IMR-90 (cell line): ENCODE measurements around the gene ASB13. TPM values are rescaled to one million over a fixed set of nuclear protein-coding genes. Genes with fewer than 3 reads are reported as not detected.
A peak's percentile ranks its signal among the peaks of the same experiment; 100 is the strongest.

Source experiments
- ATAC-seq: fragments of 200-7000 bp; cut with Tn5 transposase; 2 replicates; pipeline ENCODE4 v1.9.1; 2020; ENCODE audit warnings: low read depth, mild to moderate bottlenecking, moderate library complexity
- BruUV-seq: library from RNA; stranded (reverse); fragments of 400-500 nt; replicated peaks from 2 replicates; lab custom pipeline; 2021; lab: Mats Ljungman, UMichigan
- CTCF ChIA-PET: fragments of 300-600 bp; formaldehyde crosslinking; extraction: SDS; loops from one replicate; lab custom pipeline; 2021; ENCODE audit warnings: antibody characterized with exemption; lab: Yijun Ruan, JAX
- POLR2A ChIA-PET: fragments of 300-600 bp; sonication (Branson Sonifier 250); formaldehyde crosslinking; loops from one replicate; lab custom pipeline; 2022; ENCODE audit warnings: antibody characterized with exemption; ENCODE audit not compliant: unreplicated experiment; lab: Charles Lee
- DNase-seq: peaks from one replicate; pipeline ENCODE4 v3.0.0; 2013
- H2AFZ ChIP-seq: replicated peaks from 2 replicates; pipeline ENCODE3; 2013; ENCODE audit warnings: low read length, mild to moderate bottlenecking; ENCODE audit not compliant: poor library complexity
- H2AK5ac ChIP-seq: 2 replicates; pipeline ENCODE4 v1.6.1; 2013; ENCODE audit warnings: low read depth, low read length, inconsistent platforms
- H2AK9ac ChIP-seq: replicated peaks from 2 replicates; pipeline ENCODE3; 2013; ENCODE audit warnings: mild to moderate bottlenecking, low read depth, low read length, moderate library complexity; ENCODE audit not compliant: poor library complexity
- H2BK120ac ChIP-seq: 2 replicates; pipeline ENCODE4 v1.6.1; 2013; ENCODE audit warnings: low read depth, low read length, inconsistent platforms
- H2BK15ac ChIP-seq: 3 replicates; pipeline ENCODE4 v1.6.1; 2013; ENCODE audit warnings: low read depth, low read length, inconsistent platforms
- H2BK20ac ChIP-seq: 2 replicates; pipeline ENCODE4 v1.6.1; 2013; ENCODE audit warnings: low read depth, mild to moderate bottlenecking, inconsistent platforms, low read length, moderate library complexity
- H2BK5ac ChIP-seq: 2 replicates; pipeline ENCODE4 v1.6.1; 2013; ENCODE audit warnings: mild to moderate bottlenecking, low read depth, low read length, inconsistent platforms; ENCODE audit not compliant: poor library complexity, severe bottlenecking
- H3K14ac ChIP-seq: replicated peaks from 2 replicates; pipeline ENCODE4 v1.6.1; 2013; ENCODE audit warnings: low read depth, low read length, inconsistent platforms
- H3K18ac ChIP-seq: 2 replicates; pipeline ENCODE4 v1.6.1; 2013; ENCODE audit warnings: low read depth, low read length, control low read depth
- H3K23ac ChIP-seq: 2 replicates; pipeline ENCODE4 v1.6.1; 2013; ENCODE audit warnings: low read depth, low read length, inconsistent platforms
- H3K27ac ChIP-seq: 2 replicates; pipeline ENCODE4 v1.5.1; 2013; ENCODE audit warnings: mild to moderate bottlenecking, control low read depth, low read length; ENCODE audit not compliant: insufficient read depth
- H3K27me3 ChIP-seq: 2 replicates; pipeline ENCODE4 v1.6.1; 2013; ENCODE audit warnings: low read length; ENCODE audit not compliant: control insufficient read depth, insufficient read depth
- H3K36me3 ChIP-seq: 2 replicates; pipeline ENCODE4 v1.6.1; 2013; ENCODE audit warnings: low read length, mixed read lengths; ENCODE audit not compliant: control insufficient read depth, insufficient read depth
- H3K4ac ChIP-seq: 2 replicates; pipeline ENCODE4 v1.6.1; 2013; ENCODE audit warnings: low read depth, low read length, inconsistent platforms
- H3K4me1 ChIP-seq: 2 replicates; pipeline ENCODE4 v1.6.1; 2013; ENCODE audit warnings: low read length, mixed read lengths; ENCODE audit not compliant: control insufficient read depth, insufficient read depth
- H3K4me2 ChIP-seq: 2 replicates; pipeline ENCODE4 v1.6.1; 2013; ENCODE audit warnings: low read depth, mild to moderate bottlenecking, control low read depth, low read length, moderate library complexity
- H3K4me3 ChIP-seq: 2 replicates; pipeline ENCODE4 v1.5.1; 2013; ENCODE audit warnings: low read depth, mild to moderate bottlenecking, control low read depth, low read length, moderate library complexity; ENCODE audit not compliant: insufficient read depth
- H3K56ac ChIP-seq: 2 replicates; pipeline ENCODE4 v1.6.1; 2013; ENCODE audit warnings: low read length, inconsistent platforms; ENCODE audit not compliant: insufficient read depth; ENCODE audit errors: extremely low read depth
- H3K79me1 ChIP-seq, 2 experiments: 2 replicates each; pipeline ENCODE4 v1.6.1; 2013; ENCODE audit warnings: low read length in 2 of 2, inconsistent platforms in 1 of 2, low read depth in 1 of 2
- H3K9ac ChIP-seq: 2 replicates; pipeline ENCODE4 v1.6.1; 2013; ENCODE audit warnings: low read depth, low read length, control low read depth
- H3K9me1 ChIP-seq: 2 replicates; pipeline ENCODE4 v1.6.1; 2013; ENCODE audit warnings: low read length, inconsistent platforms; ENCODE audit not compliant: insufficient read depth
- H3K9me3 ChIP-seq: 2 replicates; pipeline ENCODE4 v1.6.1; 2013; ENCODE audit warnings: low read length; ENCODE audit not compliant: control insufficient read depth, insufficient read depth
- H4K20me1 ChIP-seq: 2 replicates; pipeline ENCODE4 v1.6.1; 2013; ENCODE audit warnings: low read length, inconsistent platforms; ENCODE audit not compliant: insufficient read depth
- H4K5ac ChIP-seq: 2 replicates; pipeline ENCODE4 v1.6.1; 2013; ENCODE audit warnings: mild to moderate bottlenecking, low read depth, low read length, control low read depth
- H4K8ac ChIP-seq, 2 experiments: 2 replicates each; pipeline ENCODE4 v1.6.1; 2013; ENCODE audit warnings: low read depth in 2 of 2, low read length in 2 of 2, control low read depth in 1 of 2, inconsistent platforms in 1 of 2
- H4K91ac ChIP-seq: 2 replicates; pipeline ENCODE4 v1.6.1; 2013; ENCODE audit warnings: low read depth, low read length, inconsistent platforms; ENCODE audit not compliant: insufficient read depth
- BHLHE40 ChIP-seq: fragments of 150-350 bp; IDR thresholded peaks from 2 replicates; pipeline ENCODE4 v1.6.1; 2016; ENCODE audit warnings: mild to moderate bottlenecking, low read depth, low read length
- CEBPB ChIP-seq: IDR thresholded peaks from 2 replicates; pipeline ENCODE4 v1.6.1; 2012; ENCODE audit warnings: low read depth, low read length, improper control_type of control experiment
- CHD1 ChIP-seq: IDR thresholded peaks from 2 replicates; pipeline ENCODE4 v1.6.1; 2012; ENCODE audit warnings: low read depth, low read length, improper control_type of control experiment
- CTCF ChIP-seq: conservative IDR thresholded peaks from 2 replicates; pipeline ENCODE4 v1.5.1; 2012; ENCODE audit warnings: mild to moderate bottlenecking, low read depth, low read length, improper control_type of control experiment
- FOS ChIP-seq: fragments of 150-350 bp; IDR thresholded peaks from 2 replicates; pipeline ENCODE4 v1.6.1; 2016; ENCODE audit warnings: low read depth, low read length
- MAFK ChIP-seq: IDR thresholded peaks from 2 replicates; pipeline ENCODE4 v1.6.1; 2012; ENCODE audit warnings: low read depth, low read length, improper control_type of control experiment
- MAZ ChIP-seq: IDR thresholded peaks from 2 replicates; pipeline ENCODE4 v1.6.1; 2012; ENCODE audit warnings: low read depth, mild to moderate bottlenecking, low read length, improper control_type of control experiment, moderate library complexity, borderline replicate concordance
- MXI1 ChIP-seq: IDR thresholded peaks from 2 replicates; pipeline ENCODE4 v1.6.1; 2012; ENCODE audit warnings: low read depth, mild to moderate bottlenecking, low read length, moderate library complexity, borderline replicate concordance
- NFE2L2 ChIP-seq: fragments of 150-350 bp; IDR thresholded peaks from 2 replicates; pipeline ENCODE4 v1.6.1; 2016; ENCODE audit warnings: low read depth, mild to moderate bottlenecking, low read length
- POLR2A ChIP-seq: IDR thresholded peaks from 2 replicates; pipeline ENCODE4 v1.6.1; 2012; ENCODE audit warnings: mild to moderate bottlenecking, low read depth, low read length
- RAD21 ChIP-seq: IDR thresholded peaks from 2 replicates; pipeline ENCODE4 v1.6.1; 2012; ENCODE audit warnings: low read length, improper control_type of control experiment
- RCOR1 ChIP-seq: IDR thresholded peaks from 2 replicates; pipeline ENCODE4 v1.6.1; 2012; ENCODE audit warnings: mild to moderate bottlenecking, low read length, improper control_type of control experiment; ENCODE audit not compliant: insufficient replicate concordance
- RFX5 ChIP-seq: IDR thresholded peaks from 2 replicates; pipeline ENCODE4 v1.8.0; 2012; ENCODE audit warnings: low read depth, mild to moderate bottlenecking, low read length, moderate library complexity
- SMC3 ChIP-seq: fragments of 150-350 bp; IDR thresholded peaks from 2 replicates; pipeline ENCODE4 v1.6.1; 2016; ENCODE audit warnings: low read depth, mild to moderate bottlenecking, antibody characterized with exemption, low read length, moderate library complexity
- USF2 ChIP-seq: fragments of 150-350 bp; IDR thresholded peaks from 2 replicates; pipeline ENCODE4 v1.6.1; 2017; ENCODE audit warnings: mild to moderate bottlenecking, antibody characterized with exemption, low read length, low read depth
- WGBS, 2 experiments: methylation state at CpG; one replicate each; pipeline versions ENCODE4 v1.1.5 to v1.1.7; 2013; ENCODE audit warnings: missing lambda C conversion rate in 2 of 2; ENCODE audit not compliant: insufficient read length in 1 of 2; ENCODE audit errors: extremely low coverage in 2 of 2; 5-methylcytosine and 5-hydroxymethylcytosine counted together
- dilution Hi-C: fragments of 300-500 bp; cut with HindIII; formaldehyde crosslinking; loops from one replicate; pipeline ENCODE4 v1.14.3; 2018; ENCODE audit warnings: low sequenced_read_pairs; ENCODE audit not compliant: unreplicated experiment
- in situ Hi-C: fragments of 300-500 bp; cut with MboI; formaldehyde crosslinking; loops from 3 replicates; pipeline ENCODE4 v1.14.3; 2019; ENCODE audit warnings: low sequenced_read_pairs, inconsistent platforms, mixed read lengths
- intact Hi-C: fragments of 100-400 bp; cut with micrococcal nuclease; formaldehyde crosslinking; loops from 2 replicates; pipeline ENCODE4 v1.10.0; 2022
- polyA plus RNA-seq, 3 experiments: library from polyadenylated mRNA; depleted of rRNA; stranded (reverse); fragments of >200 nt; gene quantifications; 2 replicates each; pipeline ENCODE4 v1.2.3, GENCODE V29; 2012; ENCODE audit warnings: low replicate concordance in 1 of 3
- total RNA-seq: library from RNA; depleted of rRNA; stranded (reverse); fragments of >200 nt; gene quantifications from 2 replicates; pipeline ENCODE4 v1.2.3, GENCODE V29; 2012
- TF ChIP-seq, protein P1 (sequence below): fragments of 150-350 bp; IDR thresholded peaks from 2 replicates; pipeline ENCODE4 v1.6.1; 2016; ENCODE audit warnings: low read depth, mild to moderate bottlenecking, low read length, moderate library complexity, borderline replicate concordance

The ASB13 gene
- total and polyA plus RNA-seq, 2 of the 4 experiments (the other 2 are of a cell fraction): 4.6 to 6.3 TPM

DNA sequence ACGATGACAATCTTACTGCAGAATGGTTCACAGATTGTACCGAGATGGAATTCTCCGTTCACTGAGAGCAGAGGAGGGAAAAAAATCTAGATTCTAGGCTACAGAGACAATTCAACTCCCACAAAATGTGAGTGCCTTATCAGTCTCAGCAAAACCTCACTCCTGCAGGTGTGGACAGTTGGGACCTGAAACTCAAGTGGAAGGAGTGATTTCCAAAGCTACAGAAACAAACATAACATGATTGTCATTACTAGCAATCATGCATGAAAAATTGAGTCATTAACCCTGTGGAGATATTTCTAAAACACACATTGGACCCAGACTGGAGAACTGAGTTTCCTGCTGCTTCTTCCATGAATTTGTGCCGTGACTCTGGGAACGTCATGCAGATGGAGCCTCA is 71.3 kb downstream of the ASB13 start:
- Histone ChIP-seq H3K56ac (0 out of 2 replicates have a peak overlapping the region, but pooled peaks have one; percentile 41), H3K27ac (no peak overlapping the region), H3K18ac (no peak overlapping the region), H2BK120ac (peak overlapping the region; percentile 91), H3K79me1 (peaks cover 0 to 12% of the 10 kb centered on the region in 2 experiments; a peak in 1 of 4 replicates), H3K4me1 (peaks cover 18% of the 10 kb centered on the region), H4K5ac (peak overlapping the region; percentile 56; the same call in 1 of the 2 replicates), H2AK5ac (peak overlapping the region; percentile 81), H4K20me1 (no peaks in the 10 kb centered on the region), H3K23ac (peak overlapping the region; percentile 62), H3K36me3 (no peaks in the 10 kb centered on the region), H3K4me3 (no peak overlapping the region), H4K91ac (peak overlapping the region; percentile 86), H3K27me3 (no peaks in the 10 kb centered on the region), H2AFZ (no peak overlapping the region), H2BK15ac (peak overlapping the region; percentile 68; the same call in 2 of the 3 replicates), H2BK5ac (peak overlapping the region; percentile 66), H4K8ac (peak overlapping the region; percentile 24 to 80), H3K4me2 (no peak overlapping the region), H2BK20ac (peak overlapping the region; percentile 83), H3K9ac (no peak overlapping the region), H3K9me1 (peaks cover 24% of the 10 kb centered on the region), H3K4ac (peak overlapping the region; percentile 90), H3K9me3 (no peaks in the 10 kb centered on the region), H3K14ac (peak overlapping the region; percentile 77), H2AK9ac (no peak overlapping the region)
- POLR2A ChIA-PET: no interaction called here
- intact Hi-C loops: no loop called here
- in situ Hi-C loops: no loop called here
- ATAC-seq: no peak
- no CpG with 5 or more reads among the region's 5 CpGs for WGBS, 2 experiments
- BruUV-seq: no TSS peak
- CTCF ChIA-PET: interaction anchor here (1.6 kb wide), 1 partner anchor 27 kb away, joined by 4 read pairs; no protein-coding TSS in a partner anchor
- dilution Hi-C loops: no loop called here
- TF ChIP-seq CEBPB (no peak), POLR2A (no peak), BHLHE40 (no peak), MAZ (no peak), FOS (no peak), SMC3 (no peak), RFX5 (no peak), RAD21 (no peak), MXI1 (no peak), CHD1 (no peak), MAFK (no peak), CTCF (no peak), USF2 (no peak), RCOR1 (no peak), NFE2L2 (no peak)
- TF ChIP-seq, protein P1, sequence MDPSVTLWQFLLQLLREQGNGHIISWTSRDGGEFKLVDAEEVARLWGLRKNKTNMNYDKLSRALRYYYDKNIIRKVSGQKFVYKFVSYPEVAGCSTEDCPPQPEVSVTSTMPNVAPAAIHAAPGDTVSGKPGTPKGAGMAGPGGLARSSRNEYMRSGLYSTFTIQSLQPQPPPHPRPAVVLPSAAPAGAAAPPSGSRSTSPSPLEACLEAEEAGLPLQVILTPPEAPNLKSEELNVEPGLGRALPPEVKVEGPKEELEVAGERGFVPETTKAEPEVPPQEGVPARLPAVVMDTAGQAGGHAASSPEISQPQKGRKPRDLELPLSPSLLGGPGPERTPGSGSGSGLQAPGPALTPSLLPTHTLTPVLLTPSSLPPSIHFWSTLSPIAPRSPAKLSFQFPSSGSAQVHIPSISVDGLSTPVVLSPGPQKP: no peak
- no peak for DNase-seq
